Breast epithelium (tissue), 3 donors: ENCODE data around the gene HMCN2.

Experiments used
- CTCF ChIP-seq, 3 donors: fragments of 450-650 bp; IDR thresholded peaks; one replicate each; pipeline ENCODE4 v1.5.1; 2016 to 2017; ENCODE audit warnings: antibody characterized with exemption in 3 of 3, mild to moderate bottlenecking in 3 of 3, moderate library complexity in 3 of 3
- POLR2A ChIP-seq: fragments of 450-650 bp; IDR thresholded peaks from one replicate; pipeline ENCODE4 v1.6.1; 2016; ENCODE audit warnings: antibody characterized with exemption, mild to moderate bottlenecking, moderate library complexity
- POLR2AphosphoS5 ChIP-seq, 3 donors: sonication (generic); formaldehyde crosslinking; IDR thresholded peaks; one replicate each; pipeline ENCODE4 v1.6.1; 2017; ENCODE audit warnings: antibody characterized with exemption in 3 of 3

- TF ChIP-seq POLR2A, result no peak
- no peak for TF ChIP-seq CTCF (IDR thresholded peaks at IDR 0.05)
- no peak for TF ChIP-seq POLR2AphosphoS5 (IDR thresholded peaks at IDR 0.05)
Measured at GRCh38 chr9:130459151-130459550, 193.6 kb downstream of the HMCN2 start.
